Measurements from ENCODE around the gene PRPF38B. TPM values are rescaled to one million over a fixed set of nuclear protein-coding genes. Genes with fewer than 3 reads are reported as not detected.

The PRPF38B gene
- total and polyA plus RNA-seq, 2 of the 8 experiments (the other 6 are each of a cell fraction or from before 2014, with no cell fraction given): 16.6 to 50.6 TPM

DNA sequence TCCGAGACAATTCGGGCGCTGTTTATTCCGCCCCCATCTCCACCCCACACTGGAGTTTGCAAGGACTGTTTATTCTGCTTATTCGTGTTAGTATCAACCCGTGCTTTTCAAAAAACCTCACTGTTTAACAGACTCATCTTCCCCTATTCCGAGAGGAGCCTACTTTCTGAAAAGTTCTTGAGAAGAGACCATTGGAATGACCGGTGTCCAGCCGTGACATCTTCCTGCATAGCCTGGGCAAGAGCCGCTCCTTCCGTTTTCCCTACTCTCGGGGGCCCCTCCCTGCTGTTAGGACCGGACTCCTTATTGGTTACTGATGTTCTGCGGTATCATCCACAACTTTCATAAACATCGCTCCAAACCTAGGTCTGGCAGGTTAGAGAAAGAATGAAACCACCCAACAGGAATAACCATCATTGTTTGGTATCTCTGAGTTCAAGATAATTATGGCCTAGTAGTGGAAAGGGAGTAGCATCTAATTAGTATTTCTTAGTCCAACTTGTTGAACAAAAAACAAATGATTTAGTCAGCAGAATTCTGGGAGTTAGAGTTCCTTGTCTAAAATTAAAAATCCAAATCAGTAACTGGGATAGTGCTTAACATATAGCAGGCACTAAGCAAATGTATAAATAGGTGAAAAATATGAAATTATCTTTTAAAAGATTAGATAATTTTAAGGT, 55.2 kb downstream of the PRPF38B start:
- Histone ChIP-seq H4K5ac (ENCODE audit: insufficient read length, low read depth, low read length) (peak overlapping the region; percentile 87), H4K20me1 (replicated peaks in 1 of 2; ENCODE audit: control insufficient read depth in 1 of 2, insufficient read depth in 2 of 2, low read length in 2 of 2) (no peaks in the 10 kb centered on the region), H4K91ac (replicated peaks; ENCODE audit: insufficient read length, low read length) (peak overlapping the region; percentile 84), H3K18ac (ENCODE audit: extremely low read depth, low read length) (peak overlapping the region; percentile 92; the same call in 1 of the 2 replicates), H2AFZ (ENCODE audit: low read length) (peak overlapping the region; percentile 51), H3K4me3 (ENCODE audit: extremely low read depth in 1 of 4, insufficient read depth in 2 of 4, low read depth in 3 of 4, low read length in 4 of 4) (peak overlapping the region; percentile 83 to 91 (median 88)), H3K79me1 (ENCODE audit: low read depth, low read length) (no peaks in the 10 kb centered on the region), H3K23me2 (ENCODE audit: low read depth, low read length) (no peaks in the 10 kb centered on the region; the same call in 1 of the 2 replicates), H3K27ac (ENCODE audit: low read depth, low read length) (peak overlapping the region; percentile 96), H3K79me2 (ENCODE audit: control insufficient read depth in 1 of 2, insufficient read depth in 2 of 2, low read length in 2 of 2) (peaks cover 0 to 22% of the 10 kb centered on the region in 2 experiments; a peak in 2 of 4 replicates), H3K14ac (ENCODE audit: insufficient read length) (no peak overlapping the region), H2BK5ac (ENCODE audit: low read depth, low read length) (peak overlapping the region; percentile 84), H2AK5ac (ENCODE audit: low read depth, low read length) (no peak overlapping the region), H2BK120ac (replicated peaks; ENCODE audit: low read depth, low read length) (no peak overlapping the region), H3K27me3 (replicated peaks in 1 of 4; ENCODE audit: control insufficient read depth in 3 of 4, extremely low read depth in 1 of 4, insufficient read depth in 3 of 4, low read length in 3 of 4) (peaks cover 0 to 4% (median 0%) of the 10 kb centered on the region in 4 experiments; a peak in 3 of 7 replicates), H2BK15ac (ENCODE audit: low read length) (no peak overlapping the region), H3K56ac (replicated peaks; ENCODE audit: insufficient read length, low read depth, low read length) (no peak overlapping the region), H3K4me2 (ENCODE audit: insufficient read depth in 1 of 2, low read depth in 2 of 2, low read length in 2 of 2) (peak overlapping the region; percentile 56 to 66), H3K9me3 (ENCODE audit: insufficient read depth in 2 of 2, low read depth in 1 of 2, low read length in 1 of 2) (no peaks in the 10 kb centered on the region), H3K4me1 (replicated peaks in 1 of 4; ENCODE audit: control insufficient read depth in 3 of 4, insufficient read depth in 4 of 4, low read length in 3 of 4) (no peaks in the 10 kb centered on the region; a peak in 1 of 7 replicates), H3K9ac (replicated peaks in 1 of 4; ENCODE audit: extremely low read depth in 1 of 4, low read depth in 3 of 4, low read length in 3 of 4) (peak overlapping the region; percentile 71 to 97 (median 96)), H2BK20ac (ENCODE audit: low read length) (no peak overlapping the region), H4K8ac (ENCODE audit: extremely low read depth, insufficient read depth, low read length) (peak overlapping the region; percentile 94), H2BK12ac (ENCODE audit: low read depth, low read length) (no peak overlapping the region), H3K36me3 (ENCODE audit: control insufficient read depth in 2 of 4, insufficient read depth in 4 of 4, low read length in 3 of 4) (peaks cover 0 to 2% (median 0%) of the 10 kb centered on the region in 4 experiments; a peak in 2 of 8 replicates), H3K23ac (ENCODE audit: insufficient read length) (no peak overlapping the region), H3K4ac (replicated peaks; ENCODE audit: insufficient read length, low read depth, low read length) (no peak overlapping the region)
- WGBS, 2 experiments (ENCODE audit: extremely low coverage in 1 of 2, insufficient coverage in 1 of 2, insufficient read length in 1 of 2, insufficient replicate concordance in 2 of 2, low coverage in 1 of 2, low lambda C conversion rate in 2 of 2, missing lambda C conversion rate in 1 of 2): 1% methylated on average over 15 of the region's 15 CpGs; no CpG with 5 or more reads in 1 of the 2 experiments
- TF ChIP-seq SP1 (IDR thresholded peaks at IDR 0.05; ENCODE audit: low read depth, low read length): no peak
- TF ChIP-seq KDM4A (IDR thresholded peaks at IDR 0.05; ENCODE audit: low read depth, low read length, severe bottlenecking): peak; percentile 23
- TF ChIP-seq CREB1 (IDR thresholded peaks at IDR 0.05): 0 out of 2 replicates have a peak, but pooled peaks have one; percentile 6
- TF ChIP-seq MAFK (IDR thresholded peaks at IDR 0.05; ENCODE audit: low read depth, low read length): peak; percentile 1; the same call in 1 of the 2 replicates
- POLR2A ChIA-PET (ENCODE audit: partially characterized antibody): interaction anchor here (0.6 to 1.1 kb wide), 12 partner anchors 12 to 1624 kb away, joined by 3 to 4 read pairs (median 3); partner anchors contain the start of gene PSRC1
- DNase-seq (ENCODE audit: low read depth in 1 of 2, low spot score in 2 of 2): peak in 1 of 2 experiments; percentile 66
- no peak for FAIRE-seq
- CTCF ChIA-PET (ENCODE audit: partially characterized antibody): no interaction called here

All from H1 (cell line).